GM13977 (cell line): ENCODE measurements around the gene CD1B.
"Not testable (repeated sequence)": the region's sequence is repeated elsewhere in the genome, so short reads cannot be mapped to it uniquely, and the experiment has no call there.

Experiments used
- DNase-seq: peaks from one replicate; pipeline ENCODE4 v3.0.0; 2012; ENCODE audit warnings: low spot score
- in situ Hi-C: fragments of 300-500 bp; cut with MboI; formaldehyde crosslinking; loops from one replicate; pipeline ENCODE4 v1.12.0; 2022; ENCODE audit warnings: low sequenced_read_pairs, low pct_unique_long_range_greater_than_20kb, mixed read lengths, inconsistent platforms; ENCODE audit not compliant: unreplicated experiment
- TF ChIP-seq, protein P1 (sequence below): IDR thresholded peaks from 2 replicates; pipeline ENCODE4 v1.5.1; 2012; ENCODE audit warnings: mild to moderate bottlenecking, control low read depth; ENCODE audit not compliant: insufficient read depth; ENCODE audit errors: extremely low read depth, missing control alignments

The CD1B gene

DNA sequence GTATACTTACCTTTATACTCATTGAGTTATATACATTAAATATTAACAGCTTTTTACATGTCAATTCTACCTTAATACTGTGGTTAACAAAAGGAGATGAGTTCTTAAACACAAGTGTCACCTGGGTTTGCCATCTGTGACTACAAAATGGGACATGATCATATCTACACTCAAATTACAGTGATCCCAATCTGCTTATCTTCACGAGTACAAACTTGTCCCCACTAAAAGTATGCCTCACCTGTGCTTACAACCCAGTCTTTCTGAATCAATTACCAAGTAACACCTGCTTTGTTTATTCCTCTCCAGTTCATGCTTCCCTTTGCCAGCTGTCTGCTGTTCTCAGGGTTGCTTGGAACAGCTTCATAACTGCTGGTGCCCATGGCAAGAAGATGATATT is 31.2 kb upstream of the CD1B start:
- no peak for DNase-seq
- in situ Hi-C loops: no loop called here
- TF ChIP-seq, protein P1, sequence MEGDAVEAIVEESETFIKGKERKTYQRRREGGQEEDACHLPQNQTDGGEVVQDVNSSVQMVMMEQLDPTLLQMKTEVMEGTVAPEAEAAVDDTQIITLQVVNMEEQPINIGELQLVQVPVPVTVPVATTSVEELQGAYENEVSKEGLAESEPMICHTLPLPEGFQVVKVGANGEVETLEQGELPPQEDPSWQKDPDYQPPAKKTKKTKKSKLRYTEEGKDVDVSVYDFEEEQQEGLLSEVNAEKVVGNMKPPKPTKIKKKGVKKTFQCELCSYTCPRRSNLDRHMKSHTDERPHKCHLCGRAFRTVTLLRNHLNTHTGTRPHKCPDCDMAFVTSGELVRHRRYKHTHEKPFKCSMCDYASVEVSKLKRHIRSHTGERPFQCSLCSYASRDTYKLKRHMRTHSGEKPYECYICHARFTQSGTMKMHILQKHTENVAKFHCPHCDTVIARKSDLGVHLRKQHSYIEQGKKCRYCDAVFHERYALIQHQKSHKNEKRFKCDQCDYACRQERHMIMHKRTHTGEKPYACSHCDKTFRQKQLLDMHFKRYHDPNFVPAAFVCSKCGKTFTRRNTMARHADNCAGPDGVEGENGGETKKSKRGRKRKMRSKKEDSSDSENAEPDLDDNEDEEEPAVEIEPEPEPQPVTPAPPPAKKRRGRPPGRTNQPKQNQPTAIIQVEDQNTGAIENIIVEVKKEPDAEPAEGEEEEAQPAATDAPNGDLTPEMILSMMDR: no peak

DNA sequence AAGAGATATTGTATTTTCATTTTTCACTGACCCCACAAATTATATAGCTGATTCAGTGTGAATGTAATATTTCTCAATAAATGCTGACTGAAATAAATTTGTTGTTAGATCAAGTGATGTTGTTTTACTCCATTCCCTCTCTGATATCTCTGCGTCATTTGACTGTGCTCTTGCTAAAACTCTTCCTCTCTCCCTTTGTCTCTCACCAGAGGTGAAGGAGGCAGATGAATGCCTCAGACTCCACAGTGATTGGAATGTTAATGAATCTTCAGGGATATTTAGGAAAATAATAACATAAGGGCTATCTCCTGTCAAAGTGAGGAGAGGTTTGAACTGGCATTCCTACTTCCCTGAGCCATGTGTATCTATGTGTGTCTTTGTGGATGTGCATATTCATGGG is 26.1 kb upstream of the CD1B start:
- TF ChIP-seq, protein P1: no peak
- DNase-seq: no peak
- in situ Hi-C loops: no loop called here

DNA sequence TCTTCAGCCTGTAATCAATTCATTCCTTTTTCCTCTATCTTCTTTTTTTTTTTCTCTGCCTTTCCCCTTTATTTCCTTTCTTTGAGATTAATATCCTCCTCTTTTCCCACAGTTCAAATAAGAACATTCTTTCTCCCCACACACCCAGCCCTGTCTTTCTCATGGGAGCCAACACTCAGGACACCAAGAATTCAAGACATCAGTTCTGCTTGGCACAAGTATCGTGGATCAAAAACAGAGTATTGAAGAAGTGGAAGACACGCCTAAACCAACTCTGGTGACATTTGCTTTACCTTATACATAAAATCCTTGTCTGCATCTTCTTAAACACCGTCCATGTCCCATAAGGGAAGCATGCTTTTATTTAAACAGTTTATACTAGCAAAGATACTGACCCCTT is 25.3 kb upstream of the CD1B start:
- in situ Hi-C loops: no loop called here
- no peak for DNase-seq
- TF ChIP-seq, protein P1: no peak

DNA sequence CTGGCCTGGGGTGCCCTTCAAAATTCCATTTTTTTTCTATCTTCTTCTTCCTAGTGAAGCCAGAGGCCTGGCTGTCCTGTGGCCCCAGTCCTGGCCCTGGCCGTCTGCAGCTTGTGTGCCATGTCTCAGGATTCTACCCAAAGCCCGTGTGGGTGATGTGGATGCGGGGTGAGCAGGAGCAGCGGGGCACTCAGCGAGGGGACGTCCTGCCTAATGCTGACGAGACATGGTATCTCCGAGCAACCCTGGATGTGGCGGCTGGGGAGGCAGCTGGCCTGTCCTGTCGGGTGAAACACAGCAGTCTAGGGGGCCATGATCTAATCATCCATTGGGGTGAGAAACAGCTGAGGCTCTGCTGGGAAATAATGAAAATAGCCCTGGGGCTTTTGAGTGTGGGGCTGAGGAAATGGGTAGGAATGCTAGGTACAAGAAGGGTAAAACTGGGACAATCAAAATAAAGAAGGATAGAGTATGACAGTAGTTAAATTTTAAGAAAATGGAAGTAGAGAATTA is 24.5 kb upstream of the CD1B start:
- DNase-seq: no peak
- in situ Hi-C loops: no loop called here
- TF ChIP-seq, protein P1: no peak

DNA sequence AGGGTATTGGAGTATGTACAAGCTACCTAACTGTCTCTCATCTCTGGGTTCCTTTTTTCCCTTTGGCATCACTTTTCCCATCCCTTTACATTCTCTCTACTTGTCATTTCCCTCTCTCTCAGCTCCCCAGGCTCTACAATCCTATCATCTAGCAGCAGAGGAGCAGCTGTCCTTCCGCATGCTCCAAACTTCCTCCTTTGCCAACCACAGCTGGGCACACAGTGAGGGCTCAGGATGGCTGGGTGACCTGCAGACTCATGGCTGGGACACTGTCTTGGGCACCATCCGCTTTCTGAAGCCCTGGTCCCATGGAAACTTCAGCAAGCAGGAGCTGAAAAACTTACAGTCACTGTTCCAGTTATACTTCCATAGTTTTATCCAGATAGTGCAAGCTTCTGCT is 22.9 kb upstream of the CD1B start:
- in situ Hi-C loops: no loop called here
- TF ChIP-seq, protein P1: no peak
- no peak for DNase-seq

DNA sequence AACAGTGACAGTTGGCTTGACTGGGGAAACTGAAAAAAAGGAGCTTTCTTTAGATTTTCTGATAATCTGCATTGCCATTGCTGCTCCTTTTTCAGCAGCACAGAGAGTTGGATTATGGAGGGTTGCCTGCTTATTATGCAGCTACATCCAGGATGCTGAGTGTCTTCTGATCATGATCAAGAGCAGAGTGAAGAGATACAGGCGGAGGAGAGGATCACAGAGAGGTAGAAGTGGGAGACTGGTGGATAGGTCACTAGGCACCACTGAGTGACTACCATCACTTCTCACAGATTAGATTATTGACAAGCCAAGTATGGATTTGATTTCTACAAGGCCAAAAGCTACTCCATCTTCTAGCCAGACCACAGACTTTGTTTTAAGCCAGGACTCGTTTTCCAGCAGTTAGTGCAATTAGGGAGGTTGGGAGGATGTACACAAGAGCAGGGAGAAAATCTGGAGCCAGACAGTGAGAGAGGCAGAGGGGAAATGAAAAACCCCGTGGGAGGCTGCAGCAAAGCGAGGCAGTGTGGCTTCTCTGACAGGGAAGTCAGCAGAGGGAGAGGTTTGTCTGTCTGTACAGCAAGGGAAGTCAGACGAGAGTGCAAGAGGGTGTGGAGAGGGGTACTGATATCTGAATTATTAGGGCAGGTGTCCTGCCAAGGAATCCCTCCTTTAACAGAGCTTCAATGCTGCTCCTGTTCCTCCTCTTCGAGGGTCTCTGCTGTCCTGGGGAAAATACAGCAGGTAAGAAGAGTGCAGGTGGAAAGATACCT is 22.2 kb upstream of the CD1B start, which contains the start of gene CD1E:
CD1E (plus strand) TSS at position 592 of the 773 bp plus-strand sequence; CDS start at position 687, 95 bp downstream.
- in situ Hi-C loops: no loop called here
- TF ChIP-seq, protein P1: no peak
- DNase-seq: peak; percentile 38

DNA sequence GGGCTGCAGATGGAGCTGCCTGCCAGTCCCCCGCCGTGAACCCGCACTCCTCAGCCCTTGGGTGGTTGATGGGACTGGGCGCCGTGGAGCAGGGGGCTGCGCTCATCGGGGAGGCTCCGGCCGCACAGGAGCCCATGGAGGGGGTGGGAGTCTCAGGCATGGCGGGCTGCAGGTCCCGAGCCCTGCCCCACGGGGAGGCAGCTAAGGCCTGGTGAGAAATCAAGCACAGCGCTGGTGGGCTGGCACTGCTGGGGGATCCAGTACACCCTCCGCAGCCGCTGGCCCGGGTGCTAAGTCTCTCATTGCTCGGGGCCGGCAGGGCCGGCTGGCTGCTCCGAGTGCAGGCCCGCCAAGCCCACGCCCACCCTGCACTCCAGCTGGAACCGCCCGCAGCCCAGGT is 17.6 kb upstream of the CD1B start:
- DNase-seq, in situ Hi-C loops: not testable (repeated sequence)

DNA sequence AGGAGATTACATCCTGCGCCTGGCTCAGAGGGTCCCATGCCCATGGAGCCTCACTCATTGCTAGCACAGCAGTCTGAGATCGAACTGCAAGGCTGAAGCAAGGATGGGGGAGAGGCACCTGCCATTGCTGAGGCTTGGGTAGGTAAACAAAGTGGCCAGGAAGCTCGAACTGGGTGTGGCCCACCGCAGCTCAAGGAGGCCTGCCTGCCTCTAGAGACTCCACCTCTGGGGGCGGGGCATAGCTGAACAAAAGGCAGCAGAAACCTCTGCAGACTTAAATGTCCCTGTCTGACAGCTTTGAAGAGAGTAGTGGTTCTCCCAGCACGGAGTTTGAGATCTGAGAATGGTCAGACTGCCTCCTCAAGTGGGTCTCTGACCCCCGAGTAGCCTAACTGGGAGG is 5.1 kb upstream of the CD1B start:
- DNase-seq, in situ Hi-C loops: not testable (repeated sequence)
